Breast epithelium (tissue), 3 donors: ENCODE results near the gene FAM227B.

Experiments
- POLR2A ChIP-seq: fragments of 450-650 bp; IDR thresholded peaks from one replicate; pipeline ENCODE4 v1.6.1; 2016; ENCODE audit warnings: antibody characterized with exemption, mild to moderate bottlenecking, moderate library complexity
- POLR2AphosphoS5 ChIP-seq, 3 donors: sonication (generic); formaldehyde crosslinking; IDR thresholded peaks; one replicate each; pipeline ENCODE4 v1.6.1; 2017; ENCODE audit warnings: antibody characterized with exemption in 3 of 3
- TF ChIP-seq, protein P1 (sequence below), 3 donors: fragments of 450-650 bp; IDR thresholded peaks; one replicate each; pipeline ENCODE4 v1.5.1; 2016 to 2017; ENCODE audit warnings: antibody characterized with exemption in 3 of 3, mild to moderate bottlenecking in 3 of 3, moderate library complexity in 3 of 3

- TF ChIP-seq, protein P1, sequence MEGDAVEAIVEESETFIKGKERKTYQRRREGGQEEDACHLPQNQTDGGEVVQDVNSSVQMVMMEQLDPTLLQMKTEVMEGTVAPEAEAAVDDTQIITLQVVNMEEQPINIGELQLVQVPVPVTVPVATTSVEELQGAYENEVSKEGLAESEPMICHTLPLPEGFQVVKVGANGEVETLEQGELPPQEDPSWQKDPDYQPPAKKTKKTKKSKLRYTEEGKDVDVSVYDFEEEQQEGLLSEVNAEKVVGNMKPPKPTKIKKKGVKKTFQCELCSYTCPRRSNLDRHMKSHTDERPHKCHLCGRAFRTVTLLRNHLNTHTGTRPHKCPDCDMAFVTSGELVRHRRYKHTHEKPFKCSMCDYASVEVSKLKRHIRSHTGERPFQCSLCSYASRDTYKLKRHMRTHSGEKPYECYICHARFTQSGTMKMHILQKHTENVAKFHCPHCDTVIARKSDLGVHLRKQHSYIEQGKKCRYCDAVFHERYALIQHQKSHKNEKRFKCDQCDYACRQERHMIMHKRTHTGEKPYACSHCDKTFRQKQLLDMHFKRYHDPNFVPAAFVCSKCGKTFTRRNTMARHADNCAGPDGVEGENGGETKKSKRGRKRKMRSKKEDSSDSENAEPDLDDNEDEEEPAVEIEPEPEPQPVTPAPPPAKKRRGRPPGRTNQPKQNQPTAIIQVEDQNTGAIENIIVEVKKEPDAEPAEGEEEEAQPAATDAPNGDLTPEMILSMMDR (IDR thresholded peaks at IDR 0.05): no peak
- TF ChIP-seq POLR2A (no peak), POLR2AphosphoS5 (IDR thresholded peaks at IDR 0.05) (no peak)
These were observed 128.5 kb downstream of the FAM227B start for GRCh38 chr15:49492151-49492550.
